Activated B cell treated with CpG ODN at 0.5 μM for 24 hours (primary cell): Measurements from ENCODE around the gene HEXB. TPM values are rescaled to one million over a fixed set of nuclear protein-coding genes. Genes with fewer than 3 reads are reported as not detected.
"Not testable (repeated sequence)": the region's sequence is repeated elsewhere in the genome, so short reads cannot be mapped to it uniquely, and the experiment has no call there.

Experiments used
- ATAC-seq: fragments of 200-7000 bp; cut with Tn5 transposase; one replicate; pipeline ENCODE4 v1.10.0; 2021; ENCODE audit warnings: low read depth, mild to moderate bottlenecking, moderate library complexity
- CTCF ChIA-PET: fragments of 350-600 bp; sonication (Branson Sonifier 250); formaldehyde crosslinking; loops from one replicate; lab custom pipeline; 2021; ENCODE audit warnings: antibody characterized with exemption; lab: Charles Lee
- POLR2A ChIA-PET: fragments of 350-600 bp; sonication (Branson Sonifier 250); formaldehyde crosslinking; loops from one replicate; lab custom pipeline; 2021; ENCODE audit warnings: antibody characterized with exemption; lab: Charles Lee
- DNase-seq: peaks from one replicate; pipeline ENCODE4 v3.0.0; 2022
- H3K27ac Mint-ChIP-seq: one replicate; pipeline ENCODE4 v1.8.0; 2020; ENCODE audit warnings: mixed read lengths
- H3K27me3 Mint-ChIP-seq: one replicate; pipeline ENCODE4 v1.8.0; 2021; ENCODE audit warnings: mixed read lengths
- H3K36me3 Mint-ChIP-seq: one replicate; pipeline ENCODE4 v1.8.0; 2021; ENCODE audit warnings: low read depth, mixed read lengths
- H3K4me1 Mint-ChIP-seq: one replicate; pipeline ENCODE4 v1.8.0; 2021; ENCODE audit warnings: mixed read lengths
- H3K4me3 Mint-ChIP-seq: one replicate; pipeline ENCODE4 v1.8.0; 2020; ENCODE audit warnings: mild to moderate bottlenecking, mixed read lengths
- H3K9me3 Mint-ChIP-seq: one replicate; pipeline ENCODE4 v1.8.0; 2020; ENCODE audit warnings: mixed read lengths
- CTCF ChIP-seq: fragments of 200-600 bp; IDR thresholded peaks from one replicate; pipeline ENCODE4 v1.8.0; 2022; ENCODE audit warnings: antibody characterized with exemption, mild to moderate bottlenecking
- intact Hi-C: fragments of 100-400 bp; cut with micrococcal nuclease; formaldehyde crosslinking; loops from one replicate; pipeline ENCODE4 v1.15.1; 2024
- total RNA-seq: library from RNA; stranded (reverse); gene quantifications from 2 replicates; pipeline ENCODE4 v1.2.3, GENCODE V29; 2022

HEXB gene
- total RNA-seq, 1 donor from 2014 or later = 43.2 TPM

GRCh38 chr5:74717596-74717995 lies 32.6 kb downstream of the HEXB start:
- Mint-ChIP-seq H3K4me1 (no peaks in the 10 kb centered on the region), H3K27ac (no peak overlapping the region), H3K36me3 (peaks cover 76% of the 10 kb centered on the region), H3K9me3 (no peaks in the 10 kb centered on the region), H3K27me3 (no peaks in the 10 kb centered on the region), H3K4me3 (no peak overlapping the region)
- DNase-seq = no peak
- CTCF ChIA-PET = no interaction called here
- POLR2A ChIA-PET = no interaction called here
- no peak for TF ChIP-seq CTCF
- no peak for ATAC-seq
- intact Hi-C loops = no loop called here

DNA sequence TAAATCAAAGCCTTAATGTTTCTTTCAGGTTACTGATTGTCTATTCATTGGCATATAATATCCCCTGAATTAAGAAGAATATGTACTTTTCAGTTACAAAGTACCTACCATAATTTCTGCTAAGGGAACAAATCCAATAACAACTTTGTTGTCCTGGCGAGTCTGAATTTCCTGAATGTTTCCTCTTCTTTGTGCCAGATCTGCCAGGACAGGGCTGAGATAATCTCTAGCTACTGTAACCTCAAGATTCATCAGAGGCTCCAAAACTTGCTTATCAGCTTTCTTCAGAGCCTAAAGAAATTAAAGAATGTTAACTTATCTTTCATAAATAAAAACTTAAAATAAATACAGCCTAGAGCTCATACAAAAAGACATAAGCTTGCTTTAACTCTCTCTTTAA lies 37.2 kb downstream of the HEXB start:
- ChIA-PET POLR2A (no interaction called here), CTCF (no interaction called here)
- Mint-ChIP-seq H3K27me3 (no peaks in the 10 kb centered on the region), H3K4me1 (no peaks in the 10 kb centered on the region), H3K4me3 (no peak overlapping the region), H3K36me3 (peaks cover 67% of the 10 kb centered on the region), H3K27ac (no peak overlapping the region), H3K9me3 (no peaks in the 10 kb centered on the region)
- ATAC-seq = no peak
- intact Hi-C loops = no loop called here
- no peak for DNase-seq
- no peak for TF ChIP-seq CTCF

DNA sequence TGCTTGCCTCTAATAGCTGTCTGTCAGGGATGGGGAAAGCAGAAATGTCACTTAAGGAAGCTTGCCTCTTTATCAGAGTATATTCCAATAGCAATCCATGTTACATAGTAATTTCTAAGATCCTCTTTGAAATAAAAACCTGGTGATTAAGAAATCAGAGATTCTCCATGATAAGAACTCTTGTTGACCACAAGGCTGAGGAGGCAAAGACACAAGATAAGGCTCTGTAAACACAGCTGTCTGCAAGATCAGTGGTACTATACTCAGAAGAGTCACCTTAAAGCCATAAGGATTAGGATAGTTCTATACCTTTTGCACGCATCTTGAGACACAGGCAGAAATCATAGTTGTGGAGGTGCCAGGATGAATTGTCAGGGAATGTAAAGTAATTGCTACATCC lies 40.3 kb downstream of the HEXB start:
- Mint-ChIP-seq H3K27ac (no peak overlapping the region), H3K4me1 (no peaks in the 10 kb centered on the region), H3K27me3 (no peaks in the 10 kb centered on the region), H3K9me3 (no peaks in the 10 kb centered on the region), H3K4me3 (no peak overlapping the region), H3K36me3 (peaks cover 60% of the 10 kb centered on the region)
- intact Hi-C loops = no loop called here
- no peak for ATAC-seq
- ChIA-PET CTCF (interaction anchor here (0.9 kb wide), 1 partner anchor 39 kb away, joined by 3 read pairs; no protein-coding TSS in a partner anchor), POLR2A (no interaction called here)
- no peak for DNase-seq
- no peak for TF ChIP-seq CTCF

- intact Hi-C loops = no loop called here
- no peak for DNase-seq
- no peak for TF ChIP-seq CTCF
- ChIA-PET CTCF (no interaction called here), POLR2A (no interaction called here)
- no peak overlapping the region for H3K4me3 Mint-ChIP-seq
- no peaks in the 10 kb centered on the region for H3K4me1 Mint-ChIP-seq
- ATAC-seq = no peak
- H3K36me3 Mint-ChIP-seq = peaks cover 81% of the 10 kb centered on the region
- H3K27me3 Mint-ChIP-seq = no peaks in the 10 kb centered on the region
- H3K9me3 Mint-ChIP-seq = no peaks in the 10 kb centered on the region
- no peak overlapping the region for H3K27ac Mint-ChIP-seq
These were observed 51.7 kb downstream of the HEXB start for GRCh38 chr5:74736759-74737158.

GRCh38 chr5:74738406-74738805 lies 53.4 kb downstream of the HEXB start:
- intact Hi-C loops = no loop called here
- Mint-ChIP-seq H3K27me3 (no peaks in the 10 kb centered on the region), H3K4me3 (no peak overlapping the region), H3K36me3 (peaks cover 80% of the 10 kb centered on the region), H3K4me1 (no peaks in the 10 kb centered on the region), H3K9me3 (no peaks in the 10 kb centered on the region), H3K27ac (no peak overlapping the region)
- DNase-seq (no peak), ATAC-seq (no peak)
- CTCF ChIA-PET = no interaction called here
- TF ChIP-seq CTCF = no peak
- POLR2A ChIA-PET = no interaction called here

DNA sequence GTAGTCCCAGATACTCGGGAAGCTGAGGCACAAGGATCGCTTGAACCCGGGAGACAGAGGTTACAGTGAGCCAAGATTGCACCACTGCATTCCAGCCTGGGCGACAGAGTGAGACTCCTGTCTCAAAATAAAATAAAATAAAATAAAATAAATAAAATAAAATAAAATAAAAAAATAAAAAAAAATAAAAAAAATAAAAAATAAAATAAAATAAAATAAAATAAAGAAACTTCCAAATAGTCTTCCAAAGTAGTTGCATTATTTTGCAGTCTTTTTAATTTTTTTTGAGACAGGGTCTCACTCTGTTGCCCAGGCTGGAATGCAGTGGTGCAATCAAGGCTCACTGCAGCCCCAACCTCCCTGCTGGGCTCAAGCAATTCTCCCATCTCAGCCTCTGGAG lies 63.7 kb downstream of the HEXB start:
- ATAC-seq, DNase-seq, H3K4me3 Mint-ChIP-seq, CTCF ChIA-PET, POLR2A ChIA-PET, H3K9me3 Mint-ChIP-seq, H3K4me1 Mint-ChIP-seq, intact Hi-C loops, H3K27me3 Mint-ChIP-seq, H3K27ac Mint-ChIP-seq: not testable (repeated sequence)
- H3K36me3 Mint-ChIP-seq = peaks cover 73% of the 10 kb centered on the region
